CD4-positive, alpha-beta T cell treated with Interleukin-2 at 100 ng/mL for 4 hours (primary cell): ENCODE data around the gene FAM222A.
A peak's percentile ranks its signal among the peaks of the same experiment; 100 is the strongest.

Source experiments
- DNase-seq: peaks from one replicate; pipeline ENCODE4 v3.0.0-alpha.2; 2020; ENCODE audit warnings: low spot score

The FAM222A gene

GRCh38 chr12:109797905-109798669 lies 84.5 kb downstream of the FAM222A start:
- DNase-seq, result no peak

GRCh38 chr12:109798691-109799090 lies 85.1 kb downstream of the FAM222A start:
- DNase-seq, result no peak

- DNase-seq, result no peak
Measured at GRCh38 chr12:109800536-109800935, 86.9 kb downstream of the FAM222A start.

DNA sequence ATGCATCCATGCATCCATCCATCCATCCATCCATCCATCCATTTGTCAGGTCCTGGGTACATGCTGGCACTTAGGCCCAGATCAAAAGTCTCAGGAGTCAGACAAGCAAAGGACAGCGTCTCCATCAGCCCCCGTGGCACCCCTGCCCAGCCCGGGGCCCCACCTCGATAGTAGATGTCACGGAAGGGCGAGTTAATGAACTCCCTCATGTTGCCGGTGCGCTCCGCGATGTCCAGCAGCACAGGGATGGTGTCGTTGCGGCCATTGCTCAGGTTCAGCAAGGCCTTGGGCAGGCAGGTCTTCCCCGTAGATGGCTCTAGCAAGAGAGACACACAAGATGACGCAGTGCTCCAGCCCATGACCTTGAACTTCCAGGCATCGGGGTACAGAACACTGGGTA lies 89.2 kb downstream of the FAM222A start:
- DNase-seq, result no peak

GRCh38 chr12:109803678-109804077 lies 90.1 kb downstream of the FAM222A start:
- no peak for DNase-seq

- peak; percentile 71 for DNase-seq
Measured at GRCh38 chr12:109804820-109805761, 91.5 kb downstream of the FAM222A start.

- DNase-seq, result no peak
Measured at GRCh38 chr12:109807954-109808643, 94.5 kb downstream of the FAM222A start.

DNA sequence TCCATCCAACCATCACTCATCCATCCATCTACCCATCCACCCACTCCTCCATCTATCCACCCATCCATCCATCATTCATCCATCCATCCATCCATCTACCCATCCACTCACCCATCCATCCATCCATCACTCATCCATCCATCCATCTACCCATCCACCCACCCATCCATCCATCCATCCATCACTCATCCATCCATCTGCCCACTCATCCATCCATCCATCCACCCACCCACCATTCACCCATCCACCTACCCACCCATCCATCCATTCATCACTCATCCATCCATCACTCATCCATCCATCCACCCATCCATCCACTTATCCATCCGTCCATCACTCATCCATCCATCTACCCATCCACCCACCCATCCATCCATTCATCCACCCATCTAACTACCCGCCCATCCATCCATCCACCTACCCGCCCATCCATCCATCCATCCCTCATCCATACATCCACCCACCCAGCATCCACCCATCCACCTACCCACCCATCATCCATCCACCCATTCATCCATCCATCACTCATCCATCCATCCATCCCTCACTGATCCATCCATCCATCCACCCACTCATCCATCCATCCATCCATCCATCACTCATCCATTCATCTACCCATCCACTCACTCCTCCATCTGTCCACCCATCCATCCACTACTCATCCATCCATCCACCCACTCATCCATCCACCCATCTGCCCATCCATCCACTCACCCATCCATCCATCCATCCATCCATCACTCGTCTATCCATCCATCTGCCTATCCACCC lies 95.4 kb downstream of the FAM222A start:
- DNase-seq, result no peak

DNA sequence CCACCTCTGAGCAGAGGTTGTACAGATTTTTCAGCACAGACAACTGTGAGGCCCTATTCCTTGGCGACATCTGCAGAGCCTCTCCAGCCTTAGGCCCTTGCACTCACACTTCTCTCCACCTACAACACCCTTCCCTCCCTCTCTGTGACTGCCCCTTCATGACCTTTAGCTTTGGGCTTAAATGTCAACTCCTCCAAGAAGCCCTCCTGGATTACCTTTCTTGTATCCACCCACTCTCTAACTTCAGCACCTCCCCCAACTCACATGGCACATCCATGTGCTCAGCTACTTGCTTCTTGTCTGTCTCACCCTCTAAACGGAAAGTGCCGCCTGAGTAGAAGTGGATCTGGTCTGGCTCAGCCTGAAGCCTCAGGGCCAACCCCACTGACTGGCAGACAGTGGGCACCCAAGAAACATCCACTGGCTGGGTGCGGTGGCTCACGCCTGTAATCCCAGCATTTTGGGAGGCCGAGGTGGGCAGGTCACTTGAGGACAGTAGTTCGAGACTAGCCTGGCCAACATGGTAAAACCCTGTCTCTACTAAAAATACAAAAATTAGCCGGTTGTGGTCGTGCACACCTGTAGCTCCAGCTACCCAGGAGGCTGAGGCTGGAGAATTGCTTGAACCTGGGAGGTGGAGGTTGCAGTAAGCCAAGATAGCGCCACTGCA lies 97.5 kb downstream of the FAM222A start:
- DNase-seq, result no peak

- DNase-seq, result no peak
Measured at GRCh38 chr12:109811624-109811995, 98.0 kb downstream of the FAM222A start.

GRCh38 chr12:109813810-109814416 lies 100.3 kb downstream of the FAM222A start:
- DNase-seq, result no peak

- DNase-seq, result no peak
Measured at GRCh38 chr12:109814600-109815150, 101.0 kb downstream of the FAM222A start.

DNA sequence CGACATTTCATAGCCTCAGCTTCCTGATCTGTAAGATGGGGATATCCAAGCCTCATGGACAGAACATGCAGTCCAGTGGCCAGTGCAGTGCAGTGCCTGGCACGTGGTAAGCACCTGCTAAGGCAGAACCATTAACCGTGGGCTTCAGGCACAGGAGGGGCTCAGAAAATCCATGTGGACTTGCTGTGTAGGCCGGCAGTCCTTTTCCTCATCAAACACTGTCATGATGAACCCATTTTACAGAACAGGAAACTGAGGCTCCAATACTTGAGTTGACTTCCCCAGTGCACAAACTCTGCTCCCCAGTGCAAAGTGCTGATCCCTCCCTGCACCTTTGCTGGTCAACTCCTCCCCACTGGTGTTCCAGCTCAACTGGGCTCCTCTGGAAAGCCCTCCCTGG lies 101.6 kb downstream of the FAM222A start:
- no peak for DNase-seq

DNA sequence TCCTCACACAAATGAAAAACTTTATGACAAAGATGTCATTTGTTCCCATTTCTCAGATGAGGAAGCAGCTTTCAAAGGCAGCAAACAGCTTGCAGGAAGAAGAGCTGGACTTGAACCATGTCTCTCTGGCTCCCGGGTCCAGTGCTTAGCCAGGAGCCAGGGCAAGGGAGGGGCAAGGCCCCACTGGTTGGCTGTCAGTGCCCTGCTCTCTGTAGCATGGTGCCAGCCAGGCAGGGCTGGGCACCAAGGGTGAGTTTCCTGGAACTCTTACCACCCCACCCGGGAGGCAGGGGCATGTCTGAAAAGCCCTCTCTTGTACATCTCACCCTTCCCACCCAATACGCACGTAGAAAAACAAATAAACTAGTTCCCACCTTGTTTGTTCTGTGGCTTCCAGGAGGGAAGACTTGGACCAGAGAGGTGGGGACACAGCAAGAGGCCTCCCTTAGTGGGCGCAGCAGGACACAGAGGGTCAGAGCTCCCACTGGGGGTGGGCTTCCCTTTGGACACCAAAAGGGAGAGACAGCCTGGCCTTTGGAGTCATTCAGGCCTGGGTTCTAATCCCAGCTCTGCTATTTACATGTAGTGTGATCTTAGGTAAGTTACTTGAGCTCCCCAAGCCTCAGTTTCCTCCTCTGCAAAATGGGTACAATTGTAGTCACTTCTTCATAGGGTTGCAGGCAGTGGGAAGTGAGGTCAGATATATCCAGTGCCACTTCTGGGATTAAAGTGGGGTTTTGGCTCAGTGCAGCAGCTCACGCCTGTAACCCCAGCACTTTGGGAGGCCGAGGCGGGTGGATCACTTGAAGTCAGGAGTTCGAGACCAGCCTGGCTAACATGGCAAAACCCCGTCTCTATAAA lies 102.4 kb downstream of the FAM222A start:
- no peak for DNase-seq

GRCh38 chr12:109816870-109817269 lies 103.2 kb downstream of the FAM222A start:
- DNase-seq, result no peak

DNA sequence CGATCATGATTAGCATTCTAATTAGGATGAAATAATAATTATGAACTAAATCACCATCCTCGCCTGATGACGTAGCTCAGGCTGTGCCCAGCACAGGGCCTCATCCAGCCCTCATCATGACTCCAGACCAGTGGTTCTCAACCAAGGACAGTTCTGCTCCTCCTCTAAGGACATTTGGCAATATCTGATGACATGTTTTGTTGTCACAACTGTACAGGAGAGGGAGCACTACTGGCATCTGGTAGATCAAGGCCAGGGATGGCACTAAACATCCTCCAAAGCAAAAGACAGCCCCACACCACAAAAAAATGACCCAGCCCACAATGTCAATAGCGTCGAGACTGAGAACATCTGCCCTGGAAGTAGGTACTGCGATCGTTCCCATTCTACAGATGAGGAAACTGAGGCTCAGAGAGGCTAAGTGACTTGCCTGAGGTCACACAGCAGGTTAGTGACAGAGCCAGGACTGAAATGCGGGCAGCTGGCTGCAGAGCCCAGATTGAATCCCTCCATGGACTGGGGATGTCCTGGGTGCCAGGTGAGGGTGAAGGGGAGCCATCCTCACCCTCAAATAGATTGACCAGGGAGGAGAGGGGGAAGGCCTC lies 104.1 kb downstream of the FAM222A start:
- DNase-seq, result no peak

- DNase-seq, result no peak
Measured at GRCh38 chr12:109818253-109818652, 104.6 kb downstream of the FAM222A start.

DNA sequence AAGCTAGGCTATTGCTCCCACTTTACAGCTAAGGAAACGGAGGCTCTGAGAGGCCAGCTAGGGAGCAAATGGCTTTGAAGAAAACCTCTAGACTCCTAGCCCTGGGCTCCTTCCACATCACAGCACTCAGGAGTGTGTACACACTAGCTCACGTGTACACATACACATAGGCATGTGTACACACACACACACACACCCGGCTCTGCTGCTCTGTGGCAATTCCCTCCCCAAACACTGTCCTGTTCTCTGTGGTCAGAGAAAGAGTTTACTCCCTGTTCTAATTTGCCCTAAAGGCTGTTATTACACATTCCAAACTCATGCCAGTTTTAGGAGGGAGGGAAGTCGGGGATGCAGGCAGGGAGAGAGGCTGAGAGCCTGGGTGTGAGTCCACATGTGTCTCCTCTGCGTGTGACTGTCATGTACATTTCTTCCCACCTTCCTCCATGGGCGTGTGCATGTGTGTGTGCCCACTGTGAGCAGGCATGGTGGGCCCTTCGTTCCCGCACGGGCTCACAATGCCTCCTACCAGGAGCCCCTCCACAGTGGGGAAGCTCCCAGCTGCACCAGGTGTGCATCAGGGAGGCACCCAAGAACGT lies 105.4 kb downstream of the FAM222A start:
- no peak for DNase-seq
